ES-I3 (cell line): ENCODE measurements around the gene MDFI.

Experiments
- H3K36me3 ChIP-seq: 2 replicates; pipeline ENCODE4 v1.6.1; 2013; ENCODE audit warnings: mild to moderate bottlenecking, low read length, control low read depth, moderate library complexity; ENCODE audit not compliant: insufficient read depth
- H3K4me1 ChIP-seq: 2 replicates; pipeline ENCODE4 v1.6.1; 2013; ENCODE audit warnings: mild to moderate bottlenecking, control low read depth, low read length; ENCODE audit not compliant: insufficient read depth
- H3K9ac ChIP-seq: 2 replicates; pipeline ENCODE4 v1.6.1; 2013; ENCODE audit warnings: low read depth, mild to moderate bottlenecking, low read length, moderate library complexity
- H3K9me3 ChIP-seq: 2 replicates; pipeline ENCODE4 v1.6.1; 2013; ENCODE audit warnings: mild to moderate bottlenecking, low read length, moderate library complexity; ENCODE audit not compliant: control insufficient read depth, insufficient read depth

The MDFI gene

DNA sequence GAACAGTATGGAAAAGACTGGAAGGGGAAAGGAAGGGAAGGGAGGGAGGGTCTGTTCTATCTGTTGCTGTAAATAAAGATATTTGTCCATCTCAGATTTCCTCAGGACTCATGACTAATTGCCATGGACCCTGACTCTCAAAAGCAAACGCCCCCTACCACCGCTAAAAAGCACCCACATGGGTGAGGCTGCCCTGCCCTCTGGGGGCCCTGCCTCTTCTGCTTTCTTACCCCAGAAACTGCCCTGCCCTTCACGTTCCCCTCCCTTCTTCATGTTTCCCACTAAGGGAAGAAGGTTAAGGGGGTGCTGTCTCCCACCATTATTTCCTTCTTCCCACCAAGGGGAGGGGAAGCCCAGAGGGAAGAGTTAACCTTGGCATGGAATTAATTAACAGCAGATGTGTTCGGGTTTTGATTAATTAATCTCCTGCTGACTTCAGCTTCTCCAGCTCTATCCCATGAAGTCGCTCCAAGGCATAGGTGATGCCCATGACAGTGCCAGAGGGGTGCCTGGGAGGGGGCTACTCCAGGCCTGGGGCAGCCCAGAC, 16.0 kb downstream of the MDFI start:
- H3K4me1 ChIP-seq = peaks cover 13% of the 10 kb centered on the region
- no peaks in the 10 kb centered on the region; the same call in 1 of the 2 replicates for H3K36me3 ChIP-seq
- no peak overlapping the region for H3K9ac ChIP-seq
- H3K9me3 ChIP-seq = no peaks in the 10 kb centered on the region

DNA sequence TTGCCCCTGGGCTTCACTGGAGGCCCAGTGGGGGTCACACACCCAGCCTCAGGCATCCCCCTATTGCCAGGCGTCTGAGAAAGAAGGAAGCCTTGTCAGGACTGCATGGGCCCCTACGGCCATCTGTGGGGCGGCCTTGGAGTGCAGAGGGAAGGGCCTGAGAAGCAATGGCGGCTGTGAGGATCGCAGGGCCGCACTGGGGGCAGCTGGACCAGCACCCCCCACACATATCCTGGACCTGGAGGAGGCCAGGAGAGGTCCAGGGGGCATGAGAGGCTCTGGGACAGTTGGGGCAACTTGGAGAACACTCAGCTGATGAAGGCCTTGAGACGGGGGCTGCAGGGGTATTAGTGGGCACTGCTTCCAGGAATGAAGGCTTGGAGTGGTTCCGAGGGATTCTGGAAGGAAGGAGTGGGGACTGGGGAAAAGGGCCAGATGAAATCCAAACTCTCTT, 16.5 kb downstream of the MDFI start:
- Histone ChIP-seq H3K4me1 (peaks cover 13% of the 10 kb centered on the region), H3K36me3 (no peaks in the 10 kb centered on the region; the same call in 1 of the 2 replicates), H3K9me3 (no peaks in the 10 kb centered on the region), H3K9ac (no peak overlapping the region)

DNA sequence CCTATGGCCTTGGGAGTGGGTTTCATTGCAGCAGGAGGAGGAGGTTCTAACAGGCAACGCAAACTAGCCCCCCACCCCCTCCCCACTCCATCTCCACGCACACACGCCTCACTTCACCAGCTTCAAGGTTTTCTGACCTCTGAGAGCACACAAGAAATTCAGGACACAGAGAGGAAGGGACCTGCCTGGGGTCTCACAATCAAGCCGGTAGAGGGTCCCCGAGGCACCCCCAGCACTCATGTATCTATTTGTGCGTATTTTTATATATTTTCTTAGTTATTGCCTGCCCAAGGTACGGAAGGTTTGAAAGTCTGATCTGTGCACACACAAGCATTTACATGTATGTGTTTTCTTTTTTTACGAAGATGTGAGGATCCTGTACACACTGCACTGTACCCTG, 16.9 kb downstream of the MDFI start:
- Histone ChIP-seq H3K9ac (no peak overlapping the region), H3K36me3 (no peaks in the 10 kb centered on the region), H3K9me3 (no peaks in the 10 kb centered on the region), H3K4me1 (peaks cover 13% of the 10 kb centered on the region)

DNA sequence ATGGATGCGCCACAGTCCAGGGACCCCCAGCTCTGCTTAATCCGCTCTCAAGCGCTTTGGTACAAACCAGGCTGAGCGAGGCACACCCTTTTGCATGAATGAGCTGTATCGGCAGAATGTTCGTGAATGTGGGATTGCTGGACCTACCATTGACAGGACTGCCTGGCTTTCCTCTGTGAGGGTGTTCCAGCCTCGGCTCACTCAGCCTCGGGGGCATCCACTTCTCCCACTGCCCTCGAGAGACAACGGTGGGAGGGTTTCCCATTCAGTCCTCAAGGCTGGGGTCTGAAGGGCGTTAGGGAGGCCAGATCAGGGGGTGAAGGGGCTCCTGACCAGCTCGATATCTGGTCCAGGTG, 17.4 kb downstream of the MDFI start:
- Histone ChIP-seq H3K9ac (no peak overlapping the region), H3K4me1 (peaks cover 13% of the 10 kb centered on the region), H3K36me3 (no peaks in the 10 kb centered on the region), H3K9me3 (no peaks in the 10 kb centered on the region)

DNA sequence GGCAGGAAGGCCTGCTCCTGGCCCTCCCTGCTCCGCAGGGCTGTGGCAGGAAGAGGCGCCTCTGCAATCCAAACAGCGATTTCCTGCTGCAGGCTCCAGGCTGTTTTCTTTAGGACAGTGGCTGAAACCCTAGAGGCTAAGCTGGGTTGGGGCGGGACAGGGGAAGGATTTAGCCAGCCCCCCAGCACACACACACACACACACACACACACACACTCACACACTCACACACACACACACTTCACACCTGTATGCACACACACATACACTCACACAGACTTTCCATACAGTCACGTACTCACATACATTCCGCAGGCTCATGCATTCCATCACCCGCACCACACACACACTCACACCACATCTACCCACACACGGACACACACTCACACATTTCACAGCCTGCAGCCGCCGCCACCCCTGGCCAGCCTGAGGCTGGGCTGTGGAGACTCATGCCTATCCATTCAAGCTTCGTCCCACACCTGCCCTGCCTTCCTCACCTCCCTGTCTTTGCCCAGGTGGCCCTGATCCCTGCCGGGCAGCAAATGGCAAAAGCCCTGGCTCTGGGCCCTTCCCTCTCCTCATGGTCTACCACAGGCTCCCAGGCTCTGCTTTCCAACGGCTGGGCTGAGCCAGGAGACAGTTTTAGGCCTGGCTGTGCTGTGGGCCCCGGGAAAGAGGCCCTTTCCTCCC, 17.9 kb downstream of the MDFI start:
- no peaks in the 10 kb centered on the region for H3K9me3 ChIP-seq

DNA sequence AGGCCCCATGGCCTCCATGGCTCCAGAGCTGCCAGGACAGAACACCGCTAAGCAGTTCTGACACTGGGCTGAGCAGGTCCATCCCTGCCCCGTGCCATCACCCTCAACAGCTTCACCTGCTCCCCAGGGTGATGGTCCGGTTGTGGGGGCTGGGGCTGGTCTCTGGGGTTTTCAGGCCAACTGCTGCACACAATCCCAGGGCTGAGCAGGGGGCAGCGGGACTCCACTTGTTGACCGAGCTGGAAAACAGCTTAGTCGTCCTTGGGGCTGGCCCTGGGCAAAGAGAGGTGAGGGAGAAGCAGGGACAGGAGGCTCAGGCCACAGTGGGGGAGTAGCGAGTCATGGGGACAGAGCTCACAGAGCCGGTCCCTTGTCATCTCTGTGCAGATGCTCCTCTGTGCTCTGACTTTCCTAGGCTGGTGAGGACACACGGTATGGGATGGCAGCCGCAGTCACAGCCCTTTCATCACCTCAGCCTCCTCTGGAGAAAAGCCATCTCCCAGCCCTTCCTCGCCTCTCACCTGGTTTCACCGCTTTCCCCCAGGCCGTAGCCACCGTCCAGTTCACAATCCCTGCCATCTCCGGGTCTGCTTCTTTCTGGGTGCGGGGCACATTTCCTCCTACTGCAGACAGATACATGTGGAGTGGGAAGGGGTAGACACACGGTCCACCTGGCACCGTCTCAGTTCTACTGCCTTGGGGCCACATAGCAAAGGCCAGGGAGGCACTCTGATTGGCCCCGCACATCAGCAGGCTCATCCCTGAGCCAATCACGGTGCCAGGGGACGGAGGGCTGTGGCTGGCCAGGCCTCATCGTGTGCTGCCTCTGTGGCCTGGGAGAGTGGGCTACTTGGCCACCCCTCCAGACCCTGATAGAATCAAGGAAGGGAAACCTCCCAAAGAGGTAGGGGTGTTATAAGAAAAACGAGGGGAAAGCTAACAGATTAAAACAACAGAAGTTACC, 19.1 kb downstream of the MDFI start:
- Histone ChIP-seq H3K4me1 (peaks cover 13% of the 10 kb centered on the region), H3K9ac (no peak overlapping the region), H3K9me3 (no peaks in the 10 kb centered on the region), H3K36me3 (no peaks in the 10 kb centered on the region)

More for the DNA sequence above, 17.9 kb downstream of the MDFI start:
- H3K9ac ChIP-seq = no peak overlapping the region
- peaks cover 13% of the 10 kb centered on the region for H3K4me1 ChIP-seq
- H3K36me3 ChIP-seq = no peaks in the 10 kb centered on the region

DNA sequence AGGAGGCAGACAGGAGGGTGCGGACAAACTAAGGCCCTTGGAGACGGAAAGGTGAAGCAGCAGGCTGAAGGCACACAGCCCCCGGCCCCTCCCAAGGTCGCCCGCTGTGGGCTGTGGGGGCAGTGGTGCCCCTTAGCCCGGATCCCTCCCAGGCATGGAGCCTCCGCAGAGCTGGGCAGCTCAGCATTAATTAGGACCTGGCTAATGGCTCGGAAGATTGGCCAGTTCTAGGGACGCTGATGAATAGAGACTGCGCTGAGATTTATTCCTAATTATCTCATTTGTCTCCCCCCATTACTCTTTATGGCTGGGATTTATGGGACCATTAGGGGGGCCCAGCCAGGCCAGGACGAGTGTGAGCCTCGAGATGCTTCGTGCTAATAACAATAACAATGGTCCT, 20.4 kb downstream of the MDFI start:
- H3K9me3 ChIP-seq = no peaks in the 10 kb centered on the region
- H3K9ac ChIP-seq = no peak overlapping the region
- peaks cover 13% of the 10 kb centered on the region for H3K4me1 ChIP-seq
- no peaks in the 10 kb centered on the region for H3K36me3 ChIP-seq

DNA sequence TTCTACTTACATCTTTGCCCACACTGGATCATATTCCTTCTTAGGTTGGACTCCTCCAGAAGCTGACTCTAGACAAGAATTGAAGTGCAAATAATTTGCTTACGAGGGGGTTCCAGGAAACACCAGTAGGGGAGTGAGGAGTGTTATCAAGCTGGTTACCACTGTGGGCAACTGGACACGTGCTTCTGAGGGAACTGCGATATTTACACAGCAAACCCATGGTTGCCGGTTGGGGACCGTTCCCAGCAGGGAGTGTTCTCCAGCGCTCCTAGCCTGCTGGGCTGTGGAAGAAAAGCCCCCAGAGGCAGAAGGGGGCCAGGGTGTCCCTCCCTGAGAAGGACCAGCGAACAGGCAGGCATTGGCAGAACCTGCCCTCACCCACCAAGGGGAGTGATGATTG, 21.7 kb downstream of the MDFI start:
- no peaks in the 10 kb centered on the region for H3K9me3 ChIP-seq
- H3K4me1 ChIP-seq = peaks cover 13% of the 10 kb centered on the region
- H3K36me3 ChIP-seq = no peaks in the 10 kb centered on the region
- no peak overlapping the region for H3K9ac ChIP-seq

DNA sequence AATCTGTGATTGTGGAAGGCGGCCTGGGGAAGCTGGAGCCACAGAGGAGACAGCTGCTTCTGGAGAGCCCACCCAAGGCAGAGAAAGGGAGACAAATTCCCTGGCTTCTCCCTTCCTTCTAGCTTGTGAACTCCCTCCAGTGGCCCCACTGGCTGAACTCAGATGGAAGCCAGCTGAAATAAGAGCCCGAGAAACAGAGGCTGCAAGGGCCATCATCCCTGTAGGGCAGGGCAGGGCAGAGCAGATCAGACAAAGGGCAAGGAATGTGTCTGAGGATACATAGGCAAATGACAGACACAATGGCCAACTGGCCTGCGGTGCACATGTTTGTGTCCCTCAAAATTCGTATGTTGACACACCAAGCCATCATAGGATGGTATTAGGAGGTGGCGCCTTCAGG, 25.3 kb downstream of the MDFI start:
- peaks cover 3% of the 10 kb centered on the region; the same call in 1 of the 2 replicates for H3K9me3 ChIP-seq
- H3K9ac ChIP-seq = no peak overlapping the region
- no peaks in the 10 kb centered on the region; the same call in 1 of the 2 replicates for H3K4me1 ChIP-seq
- H3K36me3 ChIP-seq = no peaks in the 10 kb centered on the region

DNA sequence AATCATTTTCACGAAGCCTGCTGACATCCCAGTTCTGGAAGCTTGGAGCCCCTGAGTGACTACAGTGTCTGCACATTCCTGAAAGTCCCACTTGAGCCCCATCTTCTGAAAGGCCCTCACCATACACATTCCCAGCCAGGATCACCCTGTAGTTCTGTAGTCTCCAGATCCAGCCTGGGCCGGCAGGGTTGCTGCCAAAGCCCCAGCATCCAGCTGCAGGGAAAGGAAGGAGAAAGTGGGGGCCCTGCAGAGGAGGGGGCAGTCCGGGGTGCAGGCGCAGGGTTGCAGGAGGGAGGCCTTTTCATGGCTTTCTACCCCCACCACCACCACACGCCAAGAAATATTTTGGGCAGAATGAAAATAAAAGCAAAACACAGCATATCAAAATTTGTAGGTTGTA, 26.0 kb downstream of the MDFI start:
- no peak overlapping the region for H3K9ac ChIP-seq
- no peaks in the 10 kb centered on the region; the same call in 1 of the 2 replicates for H3K4me1 ChIP-seq
- peaks cover 3% of the 10 kb centered on the region; the same call in 1 of the 2 replicates for H3K9me3 ChIP-seq
- no peaks in the 10 kb centered on the region for H3K36me3 ChIP-seq

DNA sequence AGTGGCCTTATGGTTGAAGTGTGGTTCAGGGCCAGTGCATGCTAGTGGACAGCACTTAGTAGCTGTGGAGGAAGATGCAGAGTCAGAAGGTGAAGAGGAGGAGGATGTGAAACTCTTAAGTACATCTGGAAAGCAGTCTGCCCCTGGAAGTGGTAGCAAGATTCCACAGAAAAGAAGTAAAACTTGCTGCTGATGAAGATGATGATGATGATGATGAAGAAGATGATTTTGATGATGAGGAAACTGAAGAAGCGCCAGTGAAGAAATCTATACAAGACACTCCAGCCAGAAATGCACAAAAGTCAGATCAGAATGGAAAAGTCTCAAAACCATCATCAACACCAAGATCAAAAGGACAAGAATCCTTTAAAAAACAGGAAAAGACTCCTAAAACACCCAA, 28.9 kb downstream of the MDFI start:
- H3K4me1 ChIP-seq = no peaks in the 10 kb centered on the region; the same call in 1 of the 2 replicates
- peaks cover 3% of the 10 kb centered on the region; the same call in 1 of the 2 replicates for H3K9me3 ChIP-seq
- no peak overlapping the region for H3K9ac ChIP-seq
- H3K36me3 ChIP-seq = no peaks in the 10 kb centered on the region

DNA sequence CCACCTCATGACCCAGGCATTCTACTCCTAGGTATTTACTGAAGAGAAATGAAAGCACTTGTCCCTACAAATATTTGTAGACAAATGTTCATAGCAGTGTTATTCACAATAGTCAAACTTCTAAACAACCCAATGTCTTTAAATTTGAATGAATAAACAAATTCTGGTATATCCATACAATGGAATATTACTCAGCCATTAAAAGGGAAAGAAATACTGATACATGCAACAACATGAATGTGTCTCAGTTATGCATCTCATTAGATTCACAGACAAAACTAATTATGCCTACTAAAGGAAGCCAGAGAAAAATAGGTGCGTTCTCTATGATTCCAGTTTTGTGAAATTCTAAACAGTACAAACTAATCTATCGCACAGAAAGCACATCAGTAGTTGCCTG, 30.7 kb downstream of the MDFI start:
- peaks cover 3% of the 10 kb centered on the region; the same call in 1 of the 2 replicates for H3K9me3 ChIP-seq
- H3K9ac ChIP-seq = no peak overlapping the region
- H3K36me3 ChIP-seq = no peaks in the 10 kb centered on the region
- no peaks in the 10 kb centered on the region for H3K4me1 ChIP-seq

DNA sequence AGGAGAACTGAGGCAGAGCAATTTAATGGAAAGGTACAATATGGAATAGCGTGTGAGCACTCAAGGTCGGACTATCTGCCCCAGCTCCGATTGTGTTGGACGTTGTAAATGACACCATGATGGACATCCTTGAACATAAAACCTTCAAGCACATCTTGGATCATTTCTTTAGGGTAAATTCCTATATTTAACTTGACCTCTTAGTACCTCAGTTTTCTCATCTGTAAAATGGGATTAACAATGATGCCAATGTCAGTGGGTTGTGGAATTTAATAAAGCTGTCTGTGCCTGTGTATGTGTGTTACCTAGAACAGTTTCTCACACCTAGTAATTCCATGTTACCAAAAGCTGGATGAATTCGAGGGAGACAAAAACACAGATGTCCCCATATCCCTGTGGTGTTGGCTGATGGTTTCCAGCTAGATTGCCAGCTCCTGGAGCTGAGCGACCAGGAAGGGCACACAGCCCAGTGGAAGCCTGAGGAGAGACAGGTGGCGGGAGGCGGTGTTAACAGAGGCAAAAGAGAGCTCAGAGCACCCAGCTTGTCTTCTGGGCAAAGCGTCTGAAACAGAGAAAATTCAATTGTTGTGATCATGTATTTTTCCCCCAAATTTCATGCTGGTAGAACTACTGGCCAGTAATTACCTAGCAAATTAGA, 32.6 kb downstream of the MDFI start:
- Histone ChIP-seq H3K9me3 (peaks cover 3% of the 10 kb centered on the region; the same call in 1 of the 2 replicates), H3K36me3 (no peaks in the 10 kb centered on the region), H3K4me1 (no peaks in the 10 kb centered on the region), H3K9ac (no peak overlapping the region)

DNA sequence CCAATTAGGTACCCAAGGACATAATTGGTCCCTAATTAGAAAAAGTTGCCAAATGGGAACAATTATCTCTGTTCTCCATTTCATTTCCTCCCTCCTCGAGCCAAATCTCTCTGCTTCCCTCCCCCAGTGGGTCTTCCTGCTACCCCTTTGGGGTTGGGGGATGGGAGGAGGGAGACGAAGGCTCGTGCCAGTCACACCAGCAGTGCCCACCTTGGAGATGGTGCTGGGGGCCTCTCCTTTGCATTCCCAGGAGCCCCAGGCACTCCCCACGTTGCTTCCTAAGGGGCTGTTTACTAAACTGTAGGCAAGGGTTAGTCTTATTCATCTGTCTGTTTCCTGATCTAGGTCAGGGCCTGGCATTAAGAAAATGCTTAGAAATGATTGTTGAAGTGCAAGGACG, 33.1 kb downstream of the MDFI start:
- Histone ChIP-seq H3K9ac (no peak overlapping the region), H3K36me3 (no peaks in the 10 kb centered on the region), H3K9me3 (peaks cover 3% of the 10 kb centered on the region; the same call in 1 of the 2 replicates), H3K4me1 (no peaks in the 10 kb centered on the region)
